Measurements from ENCODE around the gene ATP6V0E2. TPM values are rescaled to one million over a fixed set of nuclear protein-coding genes. Genes with fewer than 3 reads are reported as not detected.

The ATP6V0E2 gene
- total RNA-seq, 2 donors from 2014 or later: 56.8 to 104 TPM

- ATAC-seq: peak; percentile 83 to 86
- DNase-seq: peak; percentile 87
- intact Hi-C loops (cut with DNase I): no loop called here
Measured at GRCh38 chr7:149872419-149873073, 1.2 kb upstream of the ATP6V0E2 start.

GRCh38 chr7:149873970-149874643 is 338 bp downstream of the ATP6V0E2 start:
- no peak for DNase-seq
- ATAC-seq: peak; percentile 1 to 19
- intact Hi-C loops (cut with DNase I): no loop called here

GRCh38 chr7:149874644-149875028 is 867 bp downstream of the ATP6V0E2 start:
- ATAC-seq (no peak), DNase-seq (no peak)
- intact Hi-C loops (cut with DNase I): no loop called here

- no peak for DNase-seq
Measured at GRCh38 chr7:149875396-149875795, 1.6 kb downstream of the ATP6V0E2 start.

GRCh38 chr7:149877890-149878522 is 4.2 kb downstream of the ATP6V0E2 start:
- ATAC-seq (no peak), DNase-seq (no peak)
- intact Hi-C loops (cut with DNase I): no loop called here

More at GRCh38 chr7:149875396-149875795, 1.6 kb downstream of the ATP6V0E2 start:
- ATAC-seq: no peak
- intact Hi-C loops (cut with DNase I): no loop called here

GRCh38 chr7:149878523-149878921 is 4.8 kb downstream of the ATP6V0E2 start:
- DNase-seq: no peak
- intact Hi-C loops (cut with DNase I): no loop called here
- ATAC-seq: no peak

DNA sequence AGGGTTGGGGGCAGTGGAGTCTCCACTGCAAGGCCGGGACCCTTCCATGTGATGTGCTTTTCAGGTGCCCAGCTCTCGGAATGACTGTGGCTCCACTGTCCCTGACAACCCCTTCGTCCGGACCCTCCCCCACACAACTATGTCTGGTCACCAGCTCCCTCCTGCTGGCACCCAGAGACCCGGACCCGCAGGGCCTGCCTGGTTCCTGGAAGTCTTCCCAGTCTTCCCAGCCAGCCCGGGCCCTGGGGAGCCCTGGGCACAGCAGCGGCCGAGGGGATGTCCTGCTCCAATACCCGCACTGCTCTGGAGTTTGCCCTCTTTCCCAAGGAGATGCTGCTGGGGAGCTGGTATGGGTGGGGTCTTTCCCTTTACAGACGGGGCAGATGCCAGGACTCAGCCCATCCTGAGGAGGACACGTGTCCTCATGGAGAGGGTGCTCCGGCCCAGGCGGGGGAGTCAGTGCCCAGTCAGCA is 5.5 kb downstream of the ATP6V0E2 start:
- DNase-seq (no peak), ATAC-seq (no peak)
- intact Hi-C loops (cut with DNase I): no loop called here

- no peak for ATAC-seq
- intact Hi-C loops (cut with DNase I): loop anchor here in 1 of 2 donors (10.0 kb wide), 1 partner anchor 165 kb away; no protein-coding TSS in a partner anchor
- no peak for DNase-seq
Measured at GRCh38 chr7:149879766-149880637, 6.2 kb downstream of the ATP6V0E2 start.

GRCh38 chr7:149880638-149881311 is 7.0 kb downstream of the ATP6V0E2 start:
- peak; percentile 40 to 43 for ATAC-seq
- intact Hi-C loops (cut with DNase I): loop anchor here in 1 of 2 donors (10.0 kb wide), 1 partner anchor 164 kb away; no protein-coding TSS in a partner anchor
- DNase-seq: peak; percentile 58

DNA sequence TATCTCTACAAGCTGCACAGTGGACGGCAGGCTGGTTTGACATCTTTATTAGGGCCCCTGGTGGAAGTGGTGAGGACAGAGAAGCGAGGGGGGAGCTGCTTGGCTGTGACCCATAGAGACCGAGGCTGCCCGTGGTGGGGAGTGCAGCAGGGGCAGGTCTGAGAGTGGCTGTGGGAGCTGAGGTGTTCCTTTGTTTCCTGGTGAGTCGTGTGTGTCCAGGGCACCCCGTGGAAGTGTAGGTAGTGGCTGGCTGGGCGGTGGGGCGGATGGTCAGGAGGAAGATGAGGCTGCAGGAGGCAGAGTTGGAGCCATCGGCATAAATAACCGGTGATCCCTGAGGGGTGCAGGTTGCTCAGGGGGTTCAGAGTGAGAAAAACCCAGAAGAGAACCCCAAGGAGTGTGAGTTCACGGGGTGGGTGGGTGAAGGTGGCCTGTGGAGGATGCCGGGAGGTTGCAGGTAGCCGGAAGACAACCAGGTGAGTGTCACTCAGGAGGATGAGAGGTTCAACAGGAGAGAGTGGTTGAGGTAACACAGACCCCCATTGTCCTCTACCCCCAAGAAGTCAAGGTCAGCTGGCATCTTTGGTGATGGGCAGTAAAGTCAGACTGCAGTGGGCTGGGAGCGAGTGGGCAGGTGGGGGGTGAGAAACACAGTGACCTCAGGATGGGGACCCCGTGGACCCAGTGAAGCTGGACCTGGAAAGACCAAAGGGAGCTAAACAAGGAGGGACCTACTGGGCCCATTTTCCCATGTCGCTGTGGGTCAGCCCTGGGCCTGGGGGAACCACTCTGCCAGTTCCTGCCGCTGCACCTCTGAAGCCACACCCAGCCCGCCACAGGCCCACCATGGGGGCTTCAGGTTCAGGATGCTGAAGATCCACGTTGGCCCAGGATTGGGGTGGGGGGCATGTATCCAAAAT is 7.8 kb downstream of the ATP6V0E2 start:
- intact Hi-C loops (cut with DNase I): loop anchor here in 1 of 2 donors (10.0 kb wide), 1 partner anchor 163 kb away; no protein-coding TSS in a partner anchor
- ATAC-seq: no peak
- no peak for DNase-seq

DNA sequence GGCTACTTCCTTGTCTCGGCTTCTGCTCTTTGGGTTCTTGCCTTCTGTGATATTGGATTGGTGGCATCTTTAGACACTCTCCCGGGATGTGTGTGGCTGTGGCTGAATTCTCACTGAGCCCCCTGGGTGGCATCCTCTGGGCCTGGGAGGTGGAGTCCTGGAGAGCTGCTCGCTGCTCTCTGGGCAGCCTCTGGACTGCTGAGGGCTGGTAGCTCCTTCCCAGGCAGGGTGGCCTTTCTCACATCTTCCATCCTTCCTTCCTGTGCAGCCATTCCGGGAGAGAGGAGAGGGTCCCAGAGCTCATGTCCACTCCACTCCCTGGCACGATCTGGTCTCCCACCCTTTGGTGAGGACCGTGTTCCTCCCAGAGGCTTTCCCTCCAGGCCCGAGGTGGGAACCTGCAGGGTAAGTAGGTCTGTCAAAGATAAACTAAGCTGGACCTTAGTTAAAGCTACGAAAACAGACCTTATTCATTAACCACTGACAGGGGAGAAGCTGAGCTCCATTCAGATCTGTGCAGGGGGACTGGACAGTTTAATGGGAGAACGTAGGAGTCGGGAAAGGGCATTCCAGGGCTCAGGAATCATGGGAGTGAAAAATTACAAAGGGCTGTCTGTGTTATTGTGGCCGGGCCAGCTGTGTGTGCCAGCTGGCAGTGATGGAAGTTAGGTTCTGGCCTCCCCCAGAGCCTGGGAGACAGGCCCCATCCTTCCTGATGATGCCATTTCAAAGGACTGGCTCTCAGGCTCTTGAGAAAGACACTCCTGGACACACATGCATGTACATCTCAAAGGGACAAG is 8.7 kb downstream of the ATP6V0E2 start:
- DNase-seq (no peak), ATAC-seq (peak in 1 of 2 donors; percentile 28)
- intact Hi-C loops (cut with DNase I): loop anchor here in 1 of 2 donors (10.0 kb wide), 1 partner anchor 162 kb away; no protein-coding TSS in a partner anchor

GRCh38 chr7:149883048-149883438 is 9.3 kb downstream of the ATP6V0E2 start:
- DNase-seq: no peak
- ATAC-seq: no peak
- intact Hi-C loops (cut with DNase I): loop anchor here in 1 of 2 donors (10.0 kb wide), 1 partner anchor 162 kb away; no protein-coding TSS in a partner anchor

GRCh38 chr7:149883452-149883861 is 9.7 kb downstream of the ATP6V0E2 start:
- intact Hi-C loops (cut with DNase I): loop anchor here in 1 of 2 donors (10.0 kb wide), 1 partner anchor 161 kb away; no protein-coding TSS in a partner anchor

GRCh38 chr7:149884016-149884415 is 10.2 kb downstream of the ATP6V0E2 start:
- DNase-seq (no peak), ATAC-seq (peak; percentile 16 to 17)
- intact Hi-C loops (cut with DNase I): loop anchor here in 1 of 2 donors (10.0 kb wide), 1 partner anchor 161 kb away; no protein-coding TSS in a partner anchor

More at GRCh38 chr7:149883452-149883861, 9.7 kb downstream of the ATP6V0E2 start:
- ATAC-seq (peak; percentile 65 to 70), DNase-seq (peak; percentile 70)

DNA sequence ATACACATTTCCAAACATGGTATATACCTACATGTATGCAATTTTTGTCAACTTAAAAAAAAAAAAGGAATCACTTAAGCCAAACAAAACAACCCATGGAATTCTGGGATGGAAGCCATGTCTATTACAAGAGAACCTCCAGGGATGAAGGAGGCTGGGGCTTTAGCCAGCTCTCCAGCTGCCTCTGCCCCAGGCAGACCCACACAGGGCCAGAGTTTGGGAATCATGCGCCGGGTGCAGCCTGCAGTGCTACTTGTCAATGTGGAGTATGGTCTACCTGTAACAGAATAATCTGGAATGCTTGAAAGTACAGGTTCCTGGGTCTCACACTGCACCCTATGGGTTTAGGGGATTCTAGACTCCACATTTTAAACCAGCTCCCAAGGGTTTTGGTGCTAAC is 10.8 kb downstream of the ATP6V0E2 start:
- peak; percentile 66 to 74 for ATAC-seq
- DNase-seq: no peak
- intact Hi-C loops (cut with DNase I): loop anchor here in 1 of 2 donors (10.0 kb wide), 1 partner anchor 160 kb away; no protein-coding TSS in a partner anchor

Measured in left cardiac atrium (tissue), 4 donors.